ENCODE results near the gene HACD2.

The HACD2 gene

DNA sequence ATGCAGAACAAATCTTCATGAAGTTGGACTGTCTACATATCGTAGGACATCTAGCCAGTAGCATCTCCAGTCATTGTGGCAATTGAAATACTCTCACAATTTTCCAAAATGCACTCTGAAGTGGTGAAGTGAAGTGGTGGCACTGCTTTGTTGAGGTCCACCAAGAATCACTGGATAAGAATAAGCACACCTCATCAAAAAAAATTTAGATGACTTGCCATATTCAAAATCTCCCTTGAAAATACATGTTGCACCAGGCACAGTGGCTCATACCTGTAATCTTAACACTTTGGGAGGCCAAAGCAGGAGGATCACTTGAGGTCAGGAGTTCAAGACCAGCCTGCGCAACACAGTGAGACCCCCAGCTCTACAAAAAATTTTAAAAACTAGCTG lies 12.9 kb downstream of the HACD2 start:
- Histone ChIP-seq H3K9ac (ENCODE audit: insufficient read length) (no peak overlapping the region), H3K36me3 (ENCODE audit: insufficient read depth, low read length) (peaks cover 17% of the 10 kb centered on the region), H3K9me3 (ENCODE audit: low read depth, low read length) (no peaks in the 10 kb centered on the region), H3K27ac (no peak overlapping the region), H3K4me3 (no peak overlapping the region)
- DNase-seq (ENCODE audit: low read depth, low spot score) = no peak
- TF ChIP-seq FOXP2 (optimal IDR thresholded peaks at IDR 0.05; ENCODE audit: control extremely low read depth, extremely low read length, insufficient read depth) = no peak
- no peak for TF ChIP-seq POLR2AphosphoS5 (IDR thresholded peaks at IDR 0.05; ENCODE audit: borderline replicate concordance, low read depth, low read length)
- TF ChIP-seq EZH2 (IDR thresholded peaks at IDR 0.05) = no peak

- no peak overlapping the region for H3K9ac ChIP-seq (ENCODE audit: insufficient read length)
- H3K4me3 ChIP-seq = no peak overlapping the region
- TF ChIP-seq EZH2 (IDR thresholded peaks at IDR 0.05) = no peak
- no peak for TF ChIP-seq FOXP2 (optimal IDR thresholded peaks at IDR 0.05; ENCODE audit: control extremely low read depth, extremely low read length, insufficient read depth)
- TF ChIP-seq POLR2AphosphoS5 (IDR thresholded peaks at IDR 0.05; ENCODE audit: borderline replicate concordance, low read depth, low read length) = no peak
- no peaks in the 10 kb centered on the region for H3K9me3 ChIP-seq (ENCODE audit: low read depth, low read length)
- no peak for DNase-seq (ENCODE audit: low read depth, low spot score)
- no peak overlapping the region for H3K27ac ChIP-seq
- peaks cover 15% of the 10 kb centered on the region for H3K36me3 ChIP-seq (ENCODE audit: insufficient read depth, low read length)
Observed at GRCh38 chr3:123571264-123571972, 13.4 kb downstream of the HACD2 start.

- Histone ChIP-seq H3K36me3 (ENCODE audit: insufficient read depth, low read length) (peaks cover 10% of the 10 kb centered on the region), H3K27ac (no peak overlapping the region), H3K4me3 (no peak overlapping the region), H3K9me3 (ENCODE audit: low read depth, low read length) (no peaks in the 10 kb centered on the region), H3K9ac (ENCODE audit: insufficient read length) (no peak overlapping the region)
- DNase-seq (ENCODE audit: low read depth, low spot score) = no peak
- no peak for TF ChIP-seq POLR2AphosphoS5 (IDR thresholded peaks at IDR 0.05; ENCODE audit: borderline replicate concordance, low read depth, low read length)
Observed at GRCh38 chr3:123568875-123569274, 16.0 kb downstream of the HACD2 start.

DNA sequence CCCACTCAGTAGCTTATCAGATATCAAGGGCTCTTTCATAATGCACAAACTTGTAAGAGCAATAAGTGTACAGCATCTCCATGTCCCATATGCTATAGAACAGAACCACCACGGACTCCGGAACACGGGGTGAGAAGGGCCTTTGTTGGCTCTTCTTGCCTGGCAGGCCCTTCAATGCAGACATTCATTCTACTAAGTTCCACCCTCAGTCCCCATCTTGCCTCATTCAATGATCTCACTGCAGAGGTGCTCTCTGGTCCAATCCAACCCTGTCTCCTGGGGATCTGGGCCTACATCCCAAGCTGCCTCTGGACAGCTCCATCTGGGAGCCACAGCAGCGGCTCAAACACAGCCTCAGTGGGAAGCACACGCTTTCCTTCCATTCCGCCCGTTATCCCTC lies 16.8 kb downstream of the HACD2 start:
- Histone ChIP-seq H3K27ac (no peak overlapping the region), H3K36me3 (ENCODE audit: insufficient read depth, low read length) (peaks cover 10% of the 10 kb centered on the region), H3K4me3 (no peak overlapping the region), H3K9ac (ENCODE audit: insufficient read length) (no peak overlapping the region), H3K9me3 (ENCODE audit: low read depth, low read length) (no peaks in the 10 kb centered on the region)
- DNase-seq (ENCODE audit: low read depth, low spot score) = no peak
- no peak for TF ChIP-seq FOXP2 (optimal IDR thresholded peaks at IDR 0.05; ENCODE audit: control extremely low read depth, extremely low read length, insufficient read depth)
- no peak for TF ChIP-seq EZH2 (IDR thresholded peaks at IDR 0.05)
- no peak for TF ChIP-seq POLR2AphosphoS5 (IDR thresholded peaks at IDR 0.05; ENCODE audit: borderline replicate concordance, low read depth, low read length)

DNA sequence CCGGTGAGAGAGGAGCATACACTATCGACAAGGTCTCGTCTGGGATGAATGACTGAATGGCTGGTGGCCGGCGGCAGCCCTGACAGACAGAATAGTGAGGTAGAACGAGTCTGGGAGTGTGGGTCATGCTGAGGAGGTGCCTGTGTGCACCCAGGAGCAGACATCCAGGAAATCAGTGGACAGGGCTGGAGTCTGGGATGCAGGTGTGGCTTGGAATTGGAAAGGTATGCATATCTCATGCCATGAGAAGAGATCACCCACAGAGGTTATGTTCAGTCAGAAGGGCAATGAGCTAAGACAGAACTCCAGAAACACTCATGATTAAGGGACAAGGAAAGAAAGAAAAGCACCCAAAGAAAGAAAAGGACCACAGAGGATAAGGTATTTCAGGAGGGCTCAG lies 20.8 kb downstream of the HACD2 start:
- Histone ChIP-seq H3K27ac (no peak overlapping the region), H3K36me3 (ENCODE audit: insufficient read depth, low read length) (peaks cover 10% of the 10 kb centered on the region), H3K4me3 (no peak overlapping the region), H3K9ac (ENCODE audit: insufficient read length) (no peak overlapping the region), H3K9me3 (ENCODE audit: low read depth, low read length) (no peaks in the 10 kb centered on the region)
- TF ChIP-seq POLR2AphosphoS5 (IDR thresholded peaks at IDR 0.05; ENCODE audit: borderline replicate concordance, low read depth, low read length) (no peak), FOXP2 (optimal IDR thresholded peaks at IDR 0.05; ENCODE audit: control extremely low read depth, extremely low read length, insufficient read depth) (no peak)
- DNase-seq (ENCODE audit: low read depth, low spot score) = no peak

DNA sequence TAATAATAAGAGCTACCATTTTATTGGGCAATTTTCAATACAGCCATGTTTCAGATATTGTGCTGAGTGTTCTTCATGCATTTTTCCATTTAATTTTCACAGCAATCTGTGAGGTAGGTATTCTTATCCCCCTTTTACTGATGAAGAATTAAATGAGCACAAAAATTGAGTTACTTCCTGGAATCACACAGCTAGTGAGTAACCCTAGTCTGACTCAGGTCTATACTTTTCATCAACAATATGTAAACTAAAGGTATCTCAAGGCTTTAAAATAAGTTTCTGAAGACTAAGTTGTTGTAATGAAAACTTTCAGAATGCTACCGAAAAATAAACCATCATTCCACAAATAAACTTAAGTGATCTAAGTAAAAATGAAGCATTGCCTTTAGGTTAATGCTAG lies 22.3 kb downstream of the HACD2 start:
- no peak overlapping the region for H3K27ac ChIP-seq
- no peak for TF ChIP-seq POLR2AphosphoS5 (IDR thresholded peaks at IDR 0.05; ENCODE audit: borderline replicate concordance, low read depth, low read length)
- no peak for TF ChIP-seq FOXP2 (optimal IDR thresholded peaks at IDR 0.05; ENCODE audit: control extremely low read depth, extremely low read length, insufficient read depth)
- no peak for TF ChIP-seq EZH2 (IDR thresholded peaks at IDR 0.05)
- H3K4me3 ChIP-seq = no peak overlapping the region
- peaks cover 8% of the 10 kb centered on the region for H3K36me3 ChIP-seq (ENCODE audit: insufficient read depth, low read length)
- DNase-seq (ENCODE audit: low read depth, low spot score) = no peak
- no peak overlapping the region for H3K9ac ChIP-seq (ENCODE audit: insufficient read length)
- H3K9me3 ChIP-seq (ENCODE audit: low read depth, low read length) = no peaks in the 10 kb centered on the region

- Histone ChIP-seq H3K9ac (ENCODE audit: insufficient read length) (peak overlapping the region; percentile 13), H3K4me3 (no peak overlapping the region), H3K36me3 (ENCODE audit: insufficient read depth, low read length) (peaks cover 9% of the 10 kb centered on the region; the same call in 1 of the 2 replicates)
Observed at GRCh38 chr3:123561188-123561587, 23.7 kb downstream of the HACD2 start.

DNA sequence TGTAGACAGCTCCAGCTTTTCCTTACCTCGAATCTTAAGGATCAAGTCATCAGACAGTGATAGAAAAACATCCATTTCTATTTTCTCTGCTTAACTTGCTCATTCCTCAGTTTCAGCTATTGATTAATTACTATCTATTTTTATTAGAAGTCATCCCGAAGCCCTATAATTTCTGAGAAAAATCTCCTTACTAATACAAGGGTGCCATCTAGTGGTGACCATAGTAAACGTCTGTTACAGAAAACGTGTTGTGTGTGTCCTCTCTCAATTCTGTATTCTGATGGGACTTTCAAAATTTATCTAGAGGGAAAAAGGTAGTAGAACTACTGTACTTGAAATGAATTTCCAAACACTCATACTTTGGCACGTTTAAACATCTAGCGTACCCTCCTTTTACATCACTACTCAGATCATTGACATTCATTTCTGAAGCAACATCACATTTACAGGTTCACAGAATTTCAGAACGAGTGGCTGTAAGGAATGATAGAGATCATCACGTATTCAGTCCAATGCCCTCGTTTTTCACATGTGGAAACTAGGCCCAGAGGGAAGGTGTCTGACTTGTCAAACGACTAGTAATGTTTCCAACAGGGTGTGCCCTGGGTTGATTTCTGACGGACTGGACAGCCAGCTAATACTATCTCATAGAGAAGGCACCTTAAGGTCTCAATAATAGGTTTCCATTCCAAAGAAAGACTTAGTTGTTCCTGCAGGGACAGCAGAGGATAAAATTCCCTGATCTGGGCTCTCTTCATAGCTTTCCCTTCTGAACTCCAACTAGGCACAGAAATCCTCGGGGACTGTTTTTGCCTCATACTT lies 25.6 kb downstream of the HACD2 start:
- TF ChIP-seq FOXP2 (optimal IDR thresholded peaks at IDR 0.05; ENCODE audit: control extremely low read depth, extremely low read length, insufficient read depth) = no peak
- no peak for TF ChIP-seq POLR2AphosphoS5 (IDR thresholded peaks at IDR 0.05; ENCODE audit: borderline replicate concordance, low read depth, low read length)
- TF ChIP-seq EZH2 (IDR thresholded peaks at IDR 0.05) = no peak
- H3K9ac ChIP-seq (ENCODE audit: insufficient read length) = no peak overlapping the region
- DNase-seq (ENCODE audit: low read depth, low spot score) = peak; percentile 78
- H3K9me3 ChIP-seq (ENCODE audit: low read depth, low read length) = peaks cover 8% of the 10 kb centered on the region; the same call in 1 of the 2 replicates
- peaks cover 22% of the 10 kb centered on the region for H3K36me3 ChIP-seq (ENCODE audit: insufficient read depth, low read length)
- H3K4me3 ChIP-seq = no peak overlapping the region
- no peak overlapping the region for H3K27ac ChIP-seq

More at GRCh38 chr3:123561188-123561587, 23.7 kb downstream of the HACD2 start:
- no peak for DNase-seq (ENCODE audit: low read depth, low spot score)
- Histone ChIP-seq H3K27ac (no peak overlapping the region), H3K9me3 (ENCODE audit: low read depth, low read length) (no peaks in the 10 kb centered on the region)
- TF ChIP-seq EZH2 (IDR thresholded peaks at IDR 0.05) = no peak
- TF ChIP-seq POLR2AphosphoS5 (IDR thresholded peaks at IDR 0.05; ENCODE audit: borderline replicate concordance, low read depth, low read length) = no peak
- no peak for TF ChIP-seq FOXP2 (optimal IDR thresholded peaks at IDR 0.05; ENCODE audit: control extremely low read depth, extremely low read length, insufficient read depth)

All from SK-N-MC (cell line).